HepG2 (cell line): ENCODE measurements around the gene SAMD10. TPM values are rescaled to one million over a fixed set of nuclear protein-coding genes. Genes with fewer than 3 reads are reported as not detected.

Experiments used
- FOXJ3 ChIP-seq: sonication (generic); formaldehyde crosslinking; IDR thresholded peaks from 2 replicates; pipeline ENCODE4 v1.4.0; 2020; ENCODE audit warnings: missing genetic modification reagents, mild to moderate bottlenecking, borderline replicate concordance
- KDM5B ChIP-seq: sonication (generic); formaldehyde crosslinking; IDR thresholded peaks from 2 replicates; pipeline ENCODE4 v1.4.0; 2020; ENCODE audit warnings: missing genetic modification reagents, mild to moderate bottlenecking, borderline replicate concordance
- MTERF4 ChIP-seq: sonication (generic); formaldehyde crosslinking; IDR thresholded peaks from 2 replicates; pipeline ENCODE4 v1.8.0; 2023; ENCODE audit warnings: mild to moderate bottlenecking, missing genetic modification reagents
- SALL1 ChIP-seq: sonication (generic); formaldehyde crosslinking; IDR thresholded peaks from 2 replicates; pipeline ENCODE4 v1.8.0; 2022; ENCODE audit warnings: mild to moderate bottlenecking, missing genetic modification reagents
- SIN3B ChIP-seq: fragments of 150-350 bp; IDR thresholded peaks from 2 replicates; pipeline ENCODE4 v1.6.1; 2014; ENCODE audit warnings: low read length
- TAF1 ChIP-seq: sonication (generic); formaldehyde crosslinking; IDR thresholded peaks from 2 replicates; pipeline ENCODE4 v1.4.0; 2020; ENCODE audit warnings: missing genetic modification reagents
- TCF7L2 ChIP-seq: IDR thresholded peaks from 2 replicates; pipeline ENCODE4 v1.6.1; 2011; ENCODE audit warnings: mild to moderate bottlenecking, low read depth, low read length, moderate library complexity
- ZNF263 ChIP-seq: sonication (generic); formaldehyde crosslinking; IDR thresholded peaks from 2 replicates; pipeline ENCODE4 v1.4.0; 2020; ENCODE audit warnings: missing genetic modification reagents
- ZNF446 ChIP-seq: sonication (generic); formaldehyde crosslinking; IDR thresholded peaks from 2 replicates; pipeline ENCODE4 v1.5.0; 2020; ENCODE audit warnings: mild to moderate bottlenecking, missing genetic modification reagents
- ZNF761 ChIP-seq: sonication (generic); formaldehyde crosslinking; conservative IDR thresholded peaks from 2 replicates; pipeline ENCODE4 v1.4.0; 2020; ENCODE audit warnings: mild to moderate bottlenecking, missing genetic modification reagents
- polyA plus RNA-seq, 8 experiments: library from polyadenylated mRNA; depleted of rRNA in 3 of 8; stranded (reverse) in 7 of 8; unstranded in 1 of 8; fragments of >200 nt; fragmentation: Illumina TruSeq in 4 of 8; extraction: Trizol in 4 of 8; gene quantifications; 2 replicates each; pipeline versions ENCODE4 v1.2.1 to v1.2.3, GENCODE V29; 2011 to 2016; ENCODE audit warnings: low read depth in 4 of 8, missing spikeins in 1 of 8, mixed read lengths in 1 of 8; ENCODE audit not compliant: insufficient read depth in 1 of 8
- total RNA-seq, 5 experiments: library from RNA; depleted of rRNA; stranded (reverse); fragments of >200 nt; fragmentation: Illumina TruSeq; extraction: Trizol; gene quantifications; 2 replicates each; pipeline ENCODE4 v1.2.3, GENCODE V29; 2016; ENCODE audit warnings: low read depth in 1 of 5
- TF ChIP-seq, protein P1 (sequence below), 2 experiments: IDR thresholded peaks; 2 replicates each; pipeline ENCODE4 v1.6.1; 2011 to 2012; ENCODE audit warnings: low read length in 2 of 2, borderline replicate concordance in 1 of 2, low read depth in 1 of 2, mild to moderate bottlenecking in 1 of 2, moderate library complexity in 1 of 2
- TF ChIP-seq, protein P2 (sequence below): sonication (generic); formaldehyde crosslinking; IDR thresholded peaks from 2 replicates; pipeline ENCODE4 v1.4.0; 2020; ENCODE audit warnings: mild to moderate bottlenecking, missing genetic modification reagents, borderline replicate concordance
- TF ChIP-seq, protein P3 (sequence below): sonication (generic); formaldehyde crosslinking; IDR thresholded peaks from 2 replicates; pipeline ENCODE4 v1.4.0; 2020; ENCODE audit warnings: mild to moderate bottlenecking, missing genetic modification reagents

The SAMD10 gene
- total and polyA plus RNA-seq, 2 of the 13 experiments (the other 11 are each of a cell fraction or from before 2014, with no cell fraction given), result 6.1 to 11.0 TPM

DNA sequence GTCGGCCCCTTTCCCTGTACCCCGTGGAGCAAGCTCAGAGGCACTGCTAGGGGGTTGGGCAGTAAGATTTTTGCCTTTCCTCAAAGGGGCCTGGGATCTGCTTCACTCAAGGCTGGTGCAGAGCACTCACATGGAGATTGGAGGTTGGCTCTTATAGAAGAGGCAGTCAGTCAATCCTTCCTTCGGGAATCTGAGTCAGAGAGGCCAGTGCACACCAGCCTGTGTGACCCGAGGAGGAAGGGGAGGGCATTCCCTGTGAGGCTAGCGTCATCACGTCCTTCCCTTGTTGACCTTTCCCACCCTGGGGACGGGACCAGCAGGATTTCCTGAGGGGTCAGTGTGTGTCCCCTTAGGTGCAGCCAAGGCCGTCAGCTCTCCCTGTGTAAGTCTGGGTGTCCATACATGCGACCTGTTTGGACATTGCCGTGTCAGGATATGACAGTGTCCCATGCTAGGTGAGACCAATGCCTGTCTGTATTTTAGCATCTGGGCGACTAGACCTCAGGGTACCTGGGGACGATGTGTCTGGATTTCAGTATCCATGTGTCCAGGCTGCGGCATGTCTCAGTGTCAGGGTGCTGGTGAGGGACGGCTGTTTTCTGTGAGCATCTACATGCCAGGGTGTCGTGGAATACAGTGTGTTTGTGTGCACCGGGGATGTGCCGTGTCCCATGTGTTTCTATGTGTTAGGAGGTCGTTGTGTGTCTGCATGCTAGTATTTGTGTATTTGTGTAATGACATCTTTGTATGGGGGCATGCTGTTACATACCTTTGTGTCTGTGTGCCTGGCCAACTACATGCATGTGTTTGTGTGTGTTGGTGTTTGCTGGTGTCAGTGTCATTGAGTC lies 6.9 kb downstream of the SAMD10 start (continued):
- TF ChIP-seq FOXJ3 (CRISPR knock-in tag), result no peak
- TF ChIP-seq, protein P1, sequence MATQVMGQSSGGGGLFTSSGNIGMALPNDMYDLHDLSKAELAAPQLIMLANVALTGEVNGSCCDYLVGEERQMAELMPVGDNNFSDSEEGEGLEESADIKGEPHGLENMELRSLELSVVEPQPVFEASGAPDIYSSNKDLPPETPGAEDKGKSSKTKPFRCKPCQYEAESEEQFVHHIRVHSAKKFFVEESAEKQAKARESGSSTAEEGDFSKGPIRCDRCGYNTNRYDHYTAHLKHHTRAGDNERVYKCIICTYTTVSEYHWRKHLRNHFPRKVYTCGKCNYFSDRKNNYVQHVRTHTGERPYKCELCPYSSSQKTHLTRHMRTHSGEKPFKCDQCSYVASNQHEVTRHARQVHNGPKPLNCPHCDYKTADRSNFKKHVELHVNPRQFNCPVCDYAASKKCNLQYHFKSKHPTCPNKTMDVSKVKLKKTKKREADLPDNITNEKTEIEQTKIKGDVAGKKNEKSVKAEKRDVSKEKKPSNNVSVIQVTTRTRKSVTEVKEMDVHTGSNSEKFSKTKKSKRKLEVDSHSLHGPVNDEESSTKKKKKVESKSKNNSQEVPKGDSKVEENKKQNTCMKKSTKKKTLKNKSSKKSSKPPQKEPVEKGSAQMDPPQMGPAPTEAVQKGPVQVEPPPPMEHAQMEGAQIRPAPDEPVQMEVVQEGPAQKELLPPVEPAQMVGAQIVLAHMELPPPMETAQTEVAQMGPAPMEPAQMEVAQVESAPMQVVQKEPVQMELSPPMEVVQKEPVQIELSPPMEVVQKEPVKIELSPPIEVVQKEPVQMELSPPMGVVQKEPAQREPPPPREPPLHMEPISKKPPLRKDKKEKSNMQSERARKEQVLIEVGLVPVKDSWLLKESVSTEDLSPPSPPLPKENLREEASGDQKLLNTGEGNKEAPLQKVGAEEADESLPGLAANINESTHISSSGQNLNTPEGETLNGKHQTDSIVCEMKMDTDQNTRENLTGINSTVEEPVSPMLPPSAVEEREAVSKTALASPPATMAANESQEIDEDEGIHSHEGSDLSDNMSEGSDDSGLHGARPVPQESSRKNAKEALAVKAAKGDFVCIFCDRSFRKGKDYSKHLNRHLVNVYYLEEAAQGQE (IDR thresholded peaks at IDR 0.05; ENCODE audit: borderline replicate concordance in 1 of 2, low read depth in 1 of 2, low read length in 2 of 2), result no peak
- peak; percentile 28; the same call in 1 of the 2 replicates for TF ChIP-seq TAF1 (CRISPR knock-in tag)
- TF ChIP-seq TCF7L2, result no peak
- TF ChIP-seq ZNF761 (CRISPR knock-in tag), result no peak; the same call in 1 of the 2 replicates
- TF ChIP-seq SALL1 (CRISPR knock-in tag), result peak; percentile 84
- TF ChIP-seq ZNF446 (CRISPR knock-in tag), result no peak
- TF ChIP-seq, protein P2, sequence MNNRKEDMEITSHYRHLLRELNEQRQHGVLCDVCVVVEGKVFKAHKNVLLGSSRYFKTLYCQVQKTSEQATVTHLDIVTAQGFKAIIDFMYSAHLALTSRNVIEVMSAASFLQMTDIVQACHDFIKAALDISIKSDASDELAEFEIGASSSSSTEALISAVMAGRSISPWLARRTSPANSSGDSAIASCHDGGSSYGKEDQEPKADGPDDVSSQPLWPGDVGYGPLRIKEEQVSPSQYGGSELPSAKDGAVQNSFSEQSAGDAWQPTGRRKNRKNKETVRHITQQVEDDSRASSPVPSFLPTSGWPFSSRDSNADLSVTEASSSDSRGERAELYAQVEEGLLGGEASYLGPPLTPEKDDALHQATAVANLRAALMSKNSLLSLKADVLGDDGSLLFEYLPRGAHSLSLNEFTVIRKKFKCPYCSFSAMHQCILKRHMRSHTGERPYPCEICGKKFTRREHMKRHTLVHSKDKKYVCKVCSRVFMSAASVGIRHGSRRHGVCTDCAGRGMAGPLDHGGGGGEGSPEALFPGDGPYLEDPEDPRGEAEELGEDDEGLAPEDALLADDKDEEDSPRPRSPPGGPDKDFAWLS (CRISPR knock-in tag), result no peak
- TF ChIP-seq ZNF263, result 0 out of 2 replicates have a peak, but pooled peaks have one; percentile 51
- TF ChIP-seq KDM5B (CRISPR knock-in tag), result 0 out of 2 replicates have a peak, but pooled peaks have one; percentile 54
- TF ChIP-seq, protein P3, sequence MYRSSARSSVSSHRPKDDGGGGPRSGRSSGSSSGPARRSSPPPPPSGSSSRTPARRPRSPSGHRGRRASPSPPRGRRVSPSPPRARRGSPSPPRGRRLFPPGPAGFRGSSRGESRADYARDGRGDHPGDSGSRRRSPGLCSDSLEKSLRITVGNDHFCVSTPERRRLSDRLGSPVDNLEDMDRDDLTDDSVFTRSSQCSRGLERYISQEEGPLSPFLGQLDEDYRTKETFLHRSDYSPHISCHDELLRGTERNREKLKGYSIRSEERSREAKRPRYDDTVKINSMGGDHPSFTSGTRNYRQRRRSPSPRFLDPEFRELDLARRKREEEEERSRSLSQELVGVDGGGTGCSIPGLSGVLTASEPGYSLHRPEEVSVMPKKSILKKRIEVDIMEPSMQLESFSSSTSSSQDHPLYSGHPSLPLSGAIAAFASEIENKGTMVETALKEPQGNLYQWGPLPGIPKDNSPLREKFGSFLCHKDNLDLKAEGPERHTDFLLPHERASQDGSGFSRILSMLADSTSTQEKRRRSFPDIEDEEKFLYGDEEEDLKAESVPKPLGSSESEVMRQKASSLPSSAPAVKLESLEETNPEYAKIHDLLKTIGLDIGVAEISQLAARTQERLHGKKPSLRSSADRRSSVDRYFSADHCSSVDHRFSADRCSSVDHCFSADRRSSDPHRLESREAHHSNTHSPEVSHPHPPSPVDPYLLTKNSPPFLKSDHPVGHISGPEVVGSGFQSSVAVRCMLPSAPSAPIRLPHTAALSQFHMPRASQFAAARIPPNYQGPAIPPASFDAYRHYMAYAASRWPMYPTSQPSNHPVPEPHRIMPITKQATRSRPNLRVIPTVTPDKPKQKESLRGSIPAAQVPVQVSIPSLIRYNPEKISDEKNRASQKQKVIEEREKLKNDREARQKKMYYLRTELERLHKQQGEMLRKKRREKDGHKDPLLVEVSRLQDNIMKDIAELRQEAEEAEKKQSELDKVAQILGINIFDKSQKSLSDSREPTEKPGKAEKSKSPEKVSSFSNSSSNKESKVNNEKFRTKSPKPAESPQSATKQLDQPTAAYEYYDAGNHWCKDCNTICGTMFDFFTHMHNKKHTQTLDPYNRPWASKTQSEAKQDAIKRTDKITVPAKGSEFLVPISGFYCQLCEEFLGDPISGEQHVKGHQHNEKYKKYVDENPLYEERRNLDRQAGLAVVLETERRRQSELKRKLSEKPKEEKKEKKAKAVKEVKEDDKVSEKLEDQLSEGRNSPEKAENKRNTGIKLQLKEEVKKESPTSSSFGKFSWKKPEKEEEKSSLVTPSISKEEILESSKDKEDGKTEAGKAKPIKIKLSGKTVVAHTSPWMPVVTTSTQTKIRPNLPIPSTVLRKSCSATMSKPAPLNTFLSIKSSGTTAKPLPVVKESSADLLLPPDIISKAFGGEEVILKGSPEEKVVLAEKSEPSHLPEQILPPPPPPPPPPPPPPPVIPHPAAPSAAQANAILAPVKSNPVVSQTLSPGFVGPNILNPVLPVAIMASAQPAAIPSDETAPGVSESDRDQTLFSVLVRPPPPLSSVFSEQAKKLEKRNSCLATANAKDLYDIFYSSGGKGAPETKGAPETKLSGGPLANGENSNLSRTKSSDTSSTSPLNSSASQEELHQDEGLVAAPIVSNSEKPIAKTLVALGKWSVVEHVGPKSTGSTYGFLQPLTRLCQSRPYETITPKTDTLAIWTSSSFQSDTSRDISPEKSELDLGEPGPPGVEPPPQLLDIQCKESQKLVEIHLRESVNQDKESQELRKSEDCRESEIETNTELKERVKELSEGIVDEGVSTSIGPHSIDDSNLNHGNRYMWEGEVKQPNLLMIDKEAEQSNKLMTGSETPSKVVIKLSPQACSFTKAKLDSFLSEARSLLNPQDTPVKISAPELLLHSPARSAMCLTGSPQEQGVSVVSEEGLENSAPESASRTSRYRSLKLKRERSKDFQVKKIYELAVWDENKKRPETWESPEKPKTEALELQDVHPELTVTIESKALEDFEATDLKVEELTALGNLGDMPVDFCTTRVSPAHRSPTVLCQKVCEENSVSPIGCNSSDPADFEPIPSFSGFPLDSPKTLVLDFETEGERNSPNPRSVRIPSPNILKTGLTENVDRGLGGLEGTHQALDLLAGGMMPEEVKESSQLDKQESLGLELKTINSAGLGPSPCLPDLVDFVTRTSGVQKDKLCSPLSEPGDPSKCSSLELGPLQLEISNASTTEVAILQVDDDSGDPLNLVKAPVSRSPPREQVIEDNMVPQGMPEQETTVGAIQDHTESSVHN, result peak; percentile 31
- no peak for TF ChIP-seq SIN3B
- TF ChIP-seq MTERF4 (CRISPR knock-in tag), result no peak
